ENCODE results near the gene CCNL1. TPM values are rescaled to one million over a fixed set of nuclear protein-coding genes. Genes with fewer than 3 reads are reported as not detected.

CCNL1 gene
- polyA plus RNA-seq, 1 donor (not counting 4 experiments of a cell fraction or from before 2014, with no cell fraction given) = 136 TPM

GRCh38 chr3:157134620-157135191 is 25.2 kb downstream of the CCNL1 start:
- FAIRE-seq (no peak), DNase-seq (ENCODE audit: low read depth, low spot score) (no peak)
- Histone ChIP-seq H3K27me3 (ENCODE audit: control insufficient read depth, extremely low read depth, insufficient read depth, low read length) (no peaks in the 10 kb centered on the region), H4K20me1 (ENCODE audit: control insufficient read depth, extremely low read depth, insufficient read depth, low read length) (no peaks in the 10 kb centered on the region), H3K4me2 (ENCODE audit: control insufficient read depth, extremely low read depth, insufficient read depth, low read depth, low read length) (no peak overlapping the region), H3K9me1 (ENCODE audit: control insufficient read depth, extremely low read depth, insufficient read depth, low read length) (no peaks in the 10 kb centered on the region), H3K4me1 (ENCODE audit: control insufficient read depth, extremely low read depth, insufficient read depth, low read length) (peaks cover 60% of the 10 kb centered on the region), H3K4me3 (ENCODE audit: control insufficient read depth in 2 of 3, extremely low read depth in 1 of 3, insufficient read depth in 2 of 3, low read depth in 1 of 3, low read length in 3 of 3) (no peak overlapping the region), H3K27ac (ENCODE audit: control insufficient read depth, insufficient read depth, low read length) (no peak overlapping the region), H3K36me3 (ENCODE audit: control insufficient read depth in 2 of 2, extremely low read depth in 1 of 2, insufficient read depth in 2 of 2, low read length in 2 of 2) (no peaks in the 10 kb centered on the region), H2AFZ (ENCODE audit: control insufficient read depth, low read length) (no peak overlapping the region), H3K79me2 (ENCODE audit: control insufficient read depth, insufficient read depth, low read length) (no peaks in the 10 kb centered on the region), H3K9me3 (ENCODE audit: control insufficient read depth, low read depth, low read length) (no peaks in the 10 kb centered on the region), H3K9ac (ENCODE audit: control insufficient read depth, extremely low read depth, insufficient read depth, low read length) (no peak overlapping the region)
- dilution Hi-C loops (cut with MboI; ENCODE audit: extremely low pct_ligation_motif_present, low sequenced_read_pairs) = no loop called here
- TF ChIP-seq CTCF (optimal IDR thresholded peaks at IDR 0.05 in 1 of 3, IDR thresholded peaks at IDR 0.05 in 1 of 3, conservative IDR thresholded peaks at IDR 0.05 in 1 of 3; ENCODE audit: extremely low read depth in 1 of 3, insufficient read depth in 2 of 3, low read length in 3 of 3) (no peak), EZH2 (IDR thresholded peaks at IDR 0.05; ENCODE audit: low read length) (no peak)

- Histone ChIP-seq H3K4me3 (ENCODE audit: control insufficient read depth in 2 of 3, extremely low read depth in 1 of 3, insufficient read depth in 2 of 3, low read depth in 1 of 3, low read length in 3 of 3) (no peak overlapping the region), H4K20me1 (ENCODE audit: control insufficient read depth, extremely low read depth, insufficient read depth, low read length) (no peaks in the 10 kb centered on the region), H3K27me3 (ENCODE audit: control insufficient read depth, extremely low read depth, insufficient read depth, low read length) (no peaks in the 10 kb centered on the region), H3K36me3 (ENCODE audit: control insufficient read depth in 2 of 2, extremely low read depth in 1 of 2, insufficient read depth in 2 of 2, low read length in 2 of 2) (no peaks in the 10 kb centered on the region), H3K4me2 (ENCODE audit: control insufficient read depth, extremely low read depth, insufficient read depth, low read depth, low read length) (no peak overlapping the region), H2AFZ (ENCODE audit: control insufficient read depth, low read length) (no peak overlapping the region), H3K9me1 (ENCODE audit: control insufficient read depth, extremely low read depth, insufficient read depth, low read length) (no peaks in the 10 kb centered on the region), H3K79me2 (ENCODE audit: control insufficient read depth, insufficient read depth, low read length) (no peaks in the 10 kb centered on the region), H3K4me1 (ENCODE audit: control insufficient read depth, extremely low read depth, insufficient read depth, low read length) (peaks cover 70% of the 10 kb centered on the region), H3K9me3 (ENCODE audit: control insufficient read depth, low read depth, low read length) (no peaks in the 10 kb centered on the region), H3K27ac (ENCODE audit: control insufficient read depth, insufficient read depth, low read length) (peak overlapping the region; percentile 100), H3K9ac (ENCODE audit: control insufficient read depth, extremely low read depth, insufficient read depth, low read length) (no peak overlapping the region)
- dilution Hi-C loops (cut with MboI; ENCODE audit: extremely low pct_ligation_motif_present, low sequenced_read_pairs) = no loop called here
- DNase-seq (ENCODE audit: low read depth, low spot score) (no peak), FAIRE-seq (no peak)
- no peak for TF ChIP-seq CTCF (optimal IDR thresholded peaks at IDR 0.05 in 1 of 3, IDR thresholded peaks at IDR 0.05 in 1 of 3, conservative IDR thresholded peaks at IDR 0.05 in 1 of 3; ENCODE audit: extremely low read depth in 1 of 3, insufficient read depth in 2 of 3, low read length in 3 of 3)
- no peak for TF ChIP-seq EZH2 (IDR thresholded peaks at IDR 0.05; ENCODE audit: low read length)
Observed at GRCh38 chr3:157133434-157134320, 26.3 kb downstream of the CCNL1 start.
